SH-SY5Y (cell line): ENCODE data around the gene ARPC2.

ENCODE experiments used
- GATA2 ChIP-seq: IDR thresholded peaks from 2 replicates; pipeline ENCODE4 v1.6.1; 2011; ENCODE audit warnings: mild to moderate bottlenecking, low read depth, low read length
- GATA3 ChIP-seq: IDR thresholded peaks from 2 replicates; pipeline ENCODE4 v1.6.1; 2011; ENCODE audit warnings: low read depth, mild to moderate bottlenecking, low read length, moderate library complexity

DNA sequence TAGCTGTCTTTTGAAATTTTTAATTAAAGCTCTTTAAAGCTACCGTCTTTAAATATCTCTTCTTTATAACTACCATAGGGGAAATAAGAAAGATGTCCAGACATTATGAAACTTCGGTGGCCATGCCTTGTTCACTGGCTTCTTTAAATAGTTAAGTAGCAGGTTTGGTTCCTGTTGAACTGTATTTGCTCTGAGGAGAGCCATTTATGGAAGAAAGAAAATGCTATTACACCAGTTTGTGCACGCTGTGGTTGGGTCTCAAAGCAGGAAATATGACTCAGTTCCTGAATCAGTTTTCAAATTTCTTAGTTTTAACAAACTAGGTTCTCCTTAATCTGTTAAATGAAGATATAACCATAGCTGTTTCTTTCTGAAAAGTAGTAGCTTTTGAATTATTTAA lies 12.2 kb downstream of the ARPC2 start:
- TF ChIP-seq GATA3 (no peak), GATA2 (no peak)
